Natural killer cell (primary cell): ENCODE data around the gene PRAMEF4. TPM values are rescaled to one million over a fixed set of nuclear protein-coding genes. Genes with fewer than 3 reads are reported as not detected.
"Not testable (repeated sequence)": the region's sequence is repeated elsewhere in the genome, so short reads cannot be mapped to it uniquely, and the experiment has no call there.

ENCODE experiments used
- ATAC-seq, 3 donors: fragments of 150-1000 bp in 2 of 3; fragments of 200-7000 bp in 1 of 3; cut with Tn5 transposase; 1 replicate in 1 of 3; 2 replicates in 2 of 3; pipeline ENCODE4 v1.10.0; 2021; ENCODE audit warnings: mild to moderate bottlenecking in 2 of 3, moderate library complexity in 2 of 3
- DNase-seq, 2 donors: peaks; one replicate each; pipeline versions ENCODE4 v3.0.0 to v3.0.0-alpha.2; 2013 to 2021; ENCODE audit warnings: mixed read lengths in 1 of 2
- H3K27ac ChIP-seq: one replicate; pipeline ENCODE4 v1.5.1; 2013; ENCODE audit warnings: mild to moderate bottlenecking, low read length
- H3K27me3 ChIP-seq: one replicate; pipeline ENCODE4 v1.6.1; 2013; ENCODE audit warnings: low read length; ENCODE audit not compliant: control insufficient read depth, insufficient read depth
- H3K36me3 ChIP-seq: one replicate; pipeline ENCODE4 v1.6.1; 2013; ENCODE audit warnings: low read length; ENCODE audit not compliant: control insufficient read depth, insufficient read depth
- H3K4me1 ChIP-seq: one replicate; pipeline ENCODE4 v1.6.1; 2013; ENCODE audit warnings: low read length; ENCODE audit not compliant: control insufficient read depth, insufficient read depth
- H3K4me3 ChIP-seq: one replicate; pipeline ENCODE4 v1.5.1; 2013; ENCODE audit warnings: low read length
- H3K9me3 ChIP-seq: one replicate; pipeline ENCODE4 v1.6.1; 2013; ENCODE audit warnings: low read length; ENCODE audit not compliant: control insufficient read depth, insufficient read depth
- H3K27ac Mint-ChIP-seq, 2 donors: one replicate each; pipeline ENCODE4 v1.8.0; 2022; ENCODE audit warnings: mild to moderate bottlenecking in 2 of 2, mixed read lengths in 2 of 2, moderate library complexity in 1 of 2
- H3K27me3 Mint-ChIP-seq, 2 donors: one replicate each; pipeline ENCODE4 v1.8.0; 2022; ENCODE audit warnings: low read depth in 2 of 2, mixed read lengths in 2 of 2
- H3K36me3 Mint-ChIP-seq: one replicate; pipeline ENCODE4 v1.8.0; 2022; ENCODE audit warnings: mixed read lengths
- H3K4me1 Mint-ChIP-seq, 2 donors: one replicate each; pipeline ENCODE4 v1.8.0; 2022; ENCODE audit warnings: mixed read lengths in 2 of 2
- H3K4me3 Mint-ChIP-seq: one replicate; pipeline ENCODE4 v1.8.0; 2022; ENCODE audit warnings: mild to moderate bottlenecking, moderate library complexity, mixed read lengths
- H3K9me3 Mint-ChIP-seq, 2 donors: one replicate each; pipeline ENCODE4 v1.8.0; 2022; ENCODE audit warnings: mixed read lengths in 2 of 2
- WGBS: methylation state at CpG from one replicate; pipeline ENCODE4 v1.1.7; 2013; ENCODE audit warnings: missing lambda C conversion rate; ENCODE audit not compliant: insufficient coverage; 5-methylcytosine and 5-hydroxymethylcytosine counted together
- intact Hi-C: fragments of 100-400 bp; cut with micrococcal nuclease; formaldehyde crosslinking; loops from one replicate; pipeline ENCODE4 v1.14.2; 2022
- total RNA-seq, 4 donors: library from RNA; stranded (reverse); fragments of 120-200 nt in 1 of 4; gene quantifications; one replicate each; pipeline versions ENCODE4 v1.2.3 to v1.2.4, GENCODE V29; 2013 to 2022

PRAMEF4 gene
- not detected for total RNA-seq
- total RNA-seq (2013): not detected

- H3K36me3 Mint-ChIP-seq, intact Hi-C loops: not testable (repeated sequence)
Measured at GRCh38 chr1:12886101-12886500, at the start of gene PRAMEF4. TSS of gene PRAMEF4 (minus strand) at chr1:12886201. CDS start at chr1:12883394, 2,807 bp downstream.

GRCh38 chr1:12924368-12924767 is 38.4 kb upstream of the PRAMEF4 start:
- H3K4me3 ChIP-seq, H3K4me1 Mint-ChIP-seq, H3K36me3 Mint-ChIP-seq, intact Hi-C loops, DNase-seq, H3K36me3 ChIP-seq, H3K9me3 ChIP-seq, H3K4me3 Mint-ChIP-seq, ATAC-seq, H3K27ac Mint-ChIP-seq, H3K9me3 Mint-ChIP-seq, H3K27me3 Mint-ChIP-seq, H3K4me1 ChIP-seq, H3K27ac ChIP-seq, H3K27me3 ChIP-seq: not testable (repeated sequence)
- WGBS: no CpG with 5 or more reads among the region's 5 CpGs

More at GRCh38 chr1:12886101-12886500, at the start of gene PRAMEF4:
- not testable (repeated sequence) for H3K27ac ChIP-seq, H3K4me1 Mint-ChIP-seq, ATAC-seq, H3K27ac Mint-ChIP-seq, H3K9me3 ChIP-seq, H3K4me3 Mint-ChIP-seq, H3K27me3 Mint-ChIP-seq, H3K9me3 Mint-ChIP-seq, H3K36me3 ChIP-seq, H3K4me3 ChIP-seq, H3K4me1 ChIP-seq, H3K27me3 ChIP-seq, DNase-seq
- WGBS: 92% methylated on average over 2 of the region's 3 CpGs

DNA sequence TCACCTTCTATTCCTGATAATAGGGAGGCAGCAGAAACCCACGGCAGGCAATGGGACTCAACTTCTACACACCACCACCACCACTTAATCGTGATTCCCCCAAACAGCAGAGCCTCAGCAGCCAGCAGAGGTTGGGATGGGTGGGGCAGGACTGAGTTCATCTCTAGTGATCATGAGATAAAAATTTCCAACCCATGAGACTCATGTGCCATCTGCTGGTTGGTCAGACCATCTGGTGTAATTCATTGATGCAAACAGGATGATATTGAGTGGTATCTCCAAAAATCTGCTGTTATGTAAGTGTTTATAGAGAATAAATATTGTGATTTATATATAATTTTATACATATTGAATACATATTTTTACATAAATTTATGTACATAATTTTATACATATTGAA is 35.7 kb upstream of the PRAMEF4 start:
- H3K36me3 Mint-ChIP-seq, ATAC-seq, H3K27me3 ChIP-seq, H3K36me3 ChIP-seq, H3K4me1 Mint-ChIP-seq, H3K4me3 ChIP-seq, H3K4me3 Mint-ChIP-seq, H3K9me3 Mint-ChIP-seq, H3K4me1 ChIP-seq, H3K27me3 Mint-ChIP-seq, intact Hi-C loops, H3K27ac Mint-ChIP-seq, DNase-seq, H3K27ac ChIP-seq, H3K9me3 ChIP-seq: not testable (repeated sequence)
- WGBS: no CpG with 5 or more reads among the region's 2 CpGs

DNA sequence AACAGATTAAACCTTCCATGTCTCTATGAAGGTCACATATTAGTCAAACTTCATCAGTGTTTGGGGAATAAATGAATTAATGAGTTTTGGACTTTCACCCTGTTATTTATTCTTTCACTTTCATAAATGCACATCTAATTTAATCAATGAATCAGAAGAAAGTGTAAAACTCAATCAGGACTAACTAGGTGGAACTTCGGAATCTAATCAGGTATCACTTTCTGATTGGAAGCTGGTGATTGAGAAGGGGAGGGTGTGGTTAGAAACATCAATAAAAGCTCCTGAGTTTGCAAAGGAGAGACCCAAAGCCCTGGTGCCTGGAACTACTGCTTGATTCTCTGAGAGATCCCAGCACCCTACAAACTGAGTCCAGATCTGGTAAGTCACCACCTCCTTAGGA is 30.3 kb upstream of the PRAMEF4 start, which contains the start of gene PRAMEF7:
Gene PRAMEF7 (plus strand): TSS at position 301 of the 400 bp plus-strand sequence. CDS start 1,083 bp downstream, outside the sequence.
- not testable (repeated sequence) for ATAC-seq

DNA sequence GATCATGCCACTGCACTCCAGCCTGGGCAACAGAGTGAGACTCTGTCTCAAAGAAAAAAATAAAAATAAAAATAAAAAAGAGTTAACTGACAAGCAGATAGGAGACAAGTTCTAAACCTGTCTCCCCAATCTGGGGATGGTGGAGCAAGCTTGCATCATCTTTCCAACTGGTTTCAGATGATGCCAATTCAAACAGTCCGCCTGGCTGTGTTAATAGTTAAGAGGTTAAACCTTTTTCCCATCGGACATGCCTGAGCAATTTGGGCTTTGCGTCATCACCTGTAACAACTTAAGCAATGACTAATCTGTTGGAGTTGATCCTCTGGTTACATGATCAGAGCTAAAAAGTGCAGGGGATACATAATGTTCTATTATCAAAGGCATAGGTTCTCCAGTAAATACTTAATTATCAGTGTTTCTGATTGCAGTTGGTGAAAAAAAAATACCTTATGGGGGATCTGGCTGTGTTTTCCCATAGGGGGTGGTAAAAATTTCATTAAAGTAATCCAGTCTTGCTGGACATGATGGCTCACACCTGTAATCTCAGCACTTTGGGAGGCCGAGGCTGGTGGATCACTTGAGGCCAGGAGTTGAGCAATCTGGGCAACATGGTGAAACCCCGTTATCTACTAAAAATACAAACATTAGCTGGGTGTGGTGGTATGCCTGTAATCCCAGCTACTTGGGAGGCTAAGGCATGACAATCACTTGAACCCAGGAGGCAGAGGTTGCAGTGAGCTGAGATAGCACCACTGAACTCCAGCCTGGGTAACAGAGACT is 18.0 kb upstream of the PRAMEF4 start:
- H3K4me1 Mint-ChIP-seq, H3K36me3 Mint-ChIP-seq, DNase-seq, H3K27me3 ChIP-seq, H3K9me3 ChIP-seq, ATAC-seq, H3K4me3 ChIP-seq, intact Hi-C loops, H3K36me3 ChIP-seq, H3K27ac Mint-ChIP-seq, H3K4me1 ChIP-seq, H3K9me3 Mint-ChIP-seq, H3K4me3 Mint-ChIP-seq, H3K27ac ChIP-seq, H3K27me3 Mint-ChIP-seq: not testable (repeated sequence)
- no CpG with 5 or more reads among the region's 5 CpGs for WGBS

More for the DNA sequence above, 30.3 kb upstream of the PRAMEF4 start, which contains the start of gene PRAMEF7:
- DNase-seq, H3K4me1 ChIP-seq, H3K4me3 ChIP-seq, H3K27ac ChIP-seq, intact Hi-C loops, H3K36me3 ChIP-seq, H3K27ac Mint-ChIP-seq, H3K36me3 Mint-ChIP-seq, H3K4me3 Mint-ChIP-seq, H3K9me3 ChIP-seq, H3K9me3 Mint-ChIP-seq, H3K27me3 Mint-ChIP-seq, H3K27me3 ChIP-seq, H3K4me1 Mint-ChIP-seq: not testable (repeated sequence)
- WGBS: no CpG with 5 or more reads among the region's 1 CpG

DNA sequence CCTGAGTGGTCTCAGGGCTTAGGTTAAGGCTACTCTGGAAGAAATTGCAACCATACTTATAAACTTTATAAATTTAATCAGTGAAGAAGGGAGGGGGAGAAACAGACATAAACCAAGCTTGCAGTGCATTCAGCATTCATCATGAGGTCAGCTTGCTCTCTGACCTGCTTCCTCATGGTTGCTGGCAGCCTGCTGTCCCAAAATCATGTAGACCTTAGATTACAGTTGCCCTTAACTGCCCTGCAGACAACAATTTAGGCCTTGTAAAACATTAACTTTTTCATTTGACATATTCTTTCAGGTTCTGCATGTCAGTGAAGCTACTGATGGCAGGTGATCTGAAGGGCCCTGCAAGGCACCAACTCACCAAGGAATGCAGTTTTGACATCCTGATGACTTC is 13.2 kb upstream of the PRAMEF4 start:
- H3K9me3 ChIP-seq, intact Hi-C loops, H3K36me3 ChIP-seq, H3K27ac ChIP-seq, H3K4me3 ChIP-seq, H3K27ac Mint-ChIP-seq, DNase-seq, H3K4me1 ChIP-seq, H3K27me3 ChIP-seq, H3K27me3 Mint-ChIP-seq, H3K9me3 Mint-ChIP-seq, H3K36me3 Mint-ChIP-seq, ATAC-seq, H3K4me3 Mint-ChIP-seq, H3K4me1 Mint-ChIP-seq: not testable (repeated sequence)

GRCh38 chr1:12898170-12898569 is 12.2 kb upstream of the PRAMEF4 start, which contains the start of gene PRAMEF10:
TSS of gene PRAMEF10 (minus strand) at chr1:12898270. CDS start at chr1:12895847, 2,423 bp downstream.
- H3K9me3 Mint-ChIP-seq, H3K4me1 Mint-ChIP-seq, H3K27me3 Mint-ChIP-seq, H3K4me3 ChIP-seq, H3K27ac ChIP-seq, DNase-seq, H3K4me1 ChIP-seq, H3K9me3 ChIP-seq, ATAC-seq, H3K36me3 Mint-ChIP-seq, H3K36me3 ChIP-seq, H3K4me3 Mint-ChIP-seq, intact Hi-C loops, H3K27me3 ChIP-seq, H3K27ac Mint-ChIP-seq: not testable (repeated sequence)
- WGBS: no CpG with 5 or more reads among the region's 1 CpG

GRCh38 chr1:12878453-12878852 is 7.5 kb downstream of the PRAMEF4 start:
- H3K9me3 Mint-ChIP-seq, ATAC-seq: not testable (repeated sequence)

More at GRCh38 chr1:12878453-12878852, 7.5 kb downstream of the PRAMEF4 start:
- DNase-seq, H3K4me1 Mint-ChIP-seq, H3K27ac ChIP-seq, H3K36me3 ChIP-seq, H3K36me3 Mint-ChIP-seq, H3K4me1 ChIP-seq, H3K4me3 ChIP-seq, H3K27me3 ChIP-seq, H3K27ac Mint-ChIP-seq, intact Hi-C loops, H3K9me3 ChIP-seq, H3K27me3 Mint-ChIP-seq, H3K4me3 Mint-ChIP-seq: not testable (repeated sequence)
- WGBS: 52% methylated on average over 3 of the region's 4 CpGs
